Stimulated activated CD4-positive, alpha-beta T cell treated with anti-CD3 and anti-CD28 coated beads, TNF-alpha, amount 100 ng/mL, for 4 hours (primary cell): Measurements from ENCODE around the gene NPLOC4.
"Not testable (repeated sequence)": the region's sequence is repeated elsewhere in the genome, so short reads cannot be mapped to it uniquely, and the experiment has no call there.

Experiments
- DNase-seq, 3 experiments: peaks; one replicate each; pipeline ENCODE4 v3.0.0-alpha.2; 2020; ENCODE audit warnings: low read depth in 3 of 3

NPLOC4 gene

DNA sequence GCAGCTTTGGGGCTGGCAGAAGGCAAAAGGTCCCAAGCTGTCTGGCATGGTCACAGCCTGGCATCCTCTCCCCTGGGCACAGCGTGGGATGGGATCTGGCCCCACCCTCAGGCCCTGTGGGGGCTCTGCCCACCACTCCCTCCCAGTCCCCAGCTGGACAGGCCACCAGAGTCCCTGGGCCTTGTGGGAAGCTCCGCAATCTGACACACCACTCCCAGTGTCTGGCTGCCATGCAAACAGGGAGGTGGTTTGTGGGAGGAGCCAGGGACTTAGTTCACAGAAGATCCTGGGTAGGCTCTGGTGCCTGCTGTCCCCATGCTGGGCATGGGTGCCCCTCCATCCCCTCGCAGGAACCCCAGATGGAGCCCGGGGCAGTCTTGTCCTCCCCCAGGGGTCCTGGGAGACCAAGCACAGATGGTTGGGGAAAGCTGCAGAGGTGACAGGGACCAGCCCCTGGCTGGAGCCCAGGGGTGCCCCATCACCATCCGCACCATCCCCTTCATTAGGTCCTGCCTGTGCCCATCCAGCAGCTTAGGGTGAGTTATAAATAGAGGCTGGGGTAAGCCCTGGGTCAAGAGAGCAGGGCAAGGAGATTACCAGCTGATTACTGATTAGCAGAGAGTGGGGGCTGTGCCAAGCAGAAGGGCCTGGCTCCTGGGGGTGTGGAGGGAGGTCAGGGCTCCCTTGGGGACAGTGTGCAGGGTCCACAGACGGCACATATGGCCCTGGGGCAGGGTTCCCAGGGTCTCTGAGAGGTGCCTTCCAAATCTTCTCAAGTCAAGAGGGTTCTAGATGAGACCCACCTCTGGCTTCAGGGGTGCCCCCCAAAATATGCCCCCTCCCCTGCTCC is 102.5 kb downstream of the NPLOC4 start:
- no peak for DNase-seq

- no peak for DNase-seq
Observed at GRCh38 chr17:81533339-81534141, 103.4 kb downstream of the NPLOC4 start.

- DNase-seq, result no peak
Observed at GRCh38 chr17:81532490-81533287, 104.2 kb downstream of the NPLOC4 start.

- not testable (repeated sequence) for DNase-seq
Observed at GRCh38 chr17:81531998-81532404, 104.9 kb downstream of the NPLOC4 start.

DNA sequence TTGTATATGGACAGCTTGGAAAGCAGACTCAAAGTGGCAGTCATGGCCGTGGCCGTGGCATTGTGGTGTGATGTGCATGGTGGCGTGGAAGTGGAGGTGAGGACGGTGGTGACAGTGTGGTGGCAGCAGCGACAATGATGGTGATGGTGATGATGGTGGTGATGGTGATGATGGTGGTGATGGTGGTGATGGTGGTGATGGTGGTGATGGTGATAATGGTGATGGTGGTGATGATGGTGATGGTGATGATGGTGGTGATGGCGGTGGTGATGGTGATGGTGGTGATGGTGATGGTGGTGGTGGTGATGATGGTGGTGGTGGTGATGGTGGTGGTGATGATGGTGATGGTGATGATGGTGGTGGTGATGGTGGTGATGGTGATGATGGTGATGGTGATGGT is 105.9 kb downstream of the NPLOC4 start:
- not testable (repeated sequence) for DNase-seq

- DNase-seq, result no peak
Observed at GRCh38 chr17:81529437-81529803, 107.5 kb downstream of the NPLOC4 start.

GRCh38 chr17:81528651-81529436 is 108.1 kb downstream of the NPLOC4 start:
- no peak for DNase-seq

- no peak for DNase-seq
Observed at GRCh38 chr17:81528384-81528650, 108.6 kb downstream of the NPLOC4 start.

GRCh38 chr17:81527591-81528383 is 109.1 kb downstream of the NPLOC4 start, which contains the start of gene FSCN2:
FSCN2 (plus strand) TSS chr17:81528377; CDS start chr17:81528532, 155 bp downstream.
- DNase-seq, result no peak

DNA sequence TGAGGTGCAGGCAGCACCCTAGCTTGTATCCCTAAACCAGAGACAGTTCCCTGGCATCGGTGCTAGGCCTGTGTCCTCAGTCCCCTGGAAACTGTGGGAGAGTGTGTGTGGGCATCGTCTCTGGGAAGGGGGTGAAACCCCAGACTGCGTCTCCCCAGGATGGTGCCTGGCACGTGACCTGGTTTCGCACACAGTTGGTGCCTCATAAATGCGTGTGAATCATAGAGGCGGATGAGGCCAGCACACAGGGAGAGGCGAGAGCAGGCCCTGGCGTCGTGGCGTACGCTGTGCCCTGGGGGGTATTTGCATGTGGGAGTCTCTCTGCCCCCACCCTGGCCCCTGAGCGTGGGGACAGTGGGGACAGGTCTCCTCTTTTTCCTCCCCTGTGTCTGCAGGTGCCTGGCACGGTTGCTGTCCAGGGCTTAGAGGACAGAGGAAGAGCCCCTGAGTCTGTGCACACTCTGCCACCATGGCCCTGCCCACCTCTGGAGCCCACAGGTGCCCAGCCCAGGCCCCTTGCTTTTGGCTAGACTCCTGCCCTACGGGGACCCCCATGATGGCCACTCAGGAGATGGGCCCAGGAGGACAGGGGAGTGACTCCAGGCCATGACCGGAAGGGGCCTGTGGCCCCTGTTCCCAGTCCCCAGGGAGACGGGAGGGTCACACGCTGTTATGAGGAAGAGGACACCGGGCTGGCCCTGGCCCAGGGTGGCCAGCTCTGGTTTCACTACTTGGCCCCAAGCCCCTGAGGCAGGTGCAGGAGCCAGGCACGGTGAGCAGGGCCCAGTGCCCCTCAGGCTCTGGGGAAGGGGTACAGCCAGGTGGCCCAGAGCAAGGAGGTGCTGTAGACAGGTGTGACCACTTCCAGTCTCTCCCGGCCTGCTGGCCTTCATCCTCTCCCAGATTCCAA is 110.0 kb downstream of the NPLOC4 start:
- DNase-seq, result no peak

GRCh38 chr17:81524865-81525159 is 112.1 kb downstream of the NPLOC4 start:
- DNase-seq, result no peak

DNA sequence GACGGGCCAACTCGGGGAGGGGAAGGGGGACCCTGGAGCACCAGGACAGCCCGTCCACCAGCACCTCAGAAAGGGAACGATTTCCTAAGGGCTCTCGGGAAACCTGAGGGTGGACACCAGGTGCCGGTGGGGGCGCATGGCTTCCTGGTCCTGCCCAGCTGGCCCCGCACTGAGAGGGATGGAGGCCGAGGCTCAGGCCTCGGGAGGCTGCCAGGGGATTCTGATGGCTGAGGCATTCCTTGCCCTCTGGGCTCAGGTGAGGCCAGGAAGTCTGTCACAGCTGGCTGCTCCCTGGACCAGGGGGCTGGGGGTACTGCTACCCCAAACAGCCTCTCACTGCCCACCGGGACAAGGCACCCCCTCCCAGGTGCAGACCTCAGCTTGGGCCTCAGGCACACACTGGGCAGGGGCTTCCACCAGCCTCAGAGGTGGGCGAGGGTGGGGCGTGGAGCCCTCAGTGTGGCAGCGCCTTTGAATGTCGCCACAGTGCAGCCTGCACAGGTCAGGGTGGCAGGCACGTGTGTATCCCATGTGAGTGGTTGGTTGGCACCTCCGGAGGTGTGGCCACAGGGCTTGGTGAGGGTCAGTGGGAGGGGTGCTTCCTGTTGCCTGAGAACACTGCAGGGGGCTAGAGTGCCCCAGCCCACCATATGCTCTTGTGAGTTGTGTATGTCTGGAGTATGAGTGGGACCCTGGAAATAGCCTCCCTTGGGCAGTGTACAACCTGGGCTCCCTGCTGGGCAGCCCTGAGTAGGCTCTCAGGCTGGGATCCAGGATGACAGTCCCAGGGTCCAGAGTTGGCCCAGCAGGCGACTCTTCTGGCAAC is 112.7 kb downstream of the NPLOC4 start:
- no peak for DNase-seq

DNA sequence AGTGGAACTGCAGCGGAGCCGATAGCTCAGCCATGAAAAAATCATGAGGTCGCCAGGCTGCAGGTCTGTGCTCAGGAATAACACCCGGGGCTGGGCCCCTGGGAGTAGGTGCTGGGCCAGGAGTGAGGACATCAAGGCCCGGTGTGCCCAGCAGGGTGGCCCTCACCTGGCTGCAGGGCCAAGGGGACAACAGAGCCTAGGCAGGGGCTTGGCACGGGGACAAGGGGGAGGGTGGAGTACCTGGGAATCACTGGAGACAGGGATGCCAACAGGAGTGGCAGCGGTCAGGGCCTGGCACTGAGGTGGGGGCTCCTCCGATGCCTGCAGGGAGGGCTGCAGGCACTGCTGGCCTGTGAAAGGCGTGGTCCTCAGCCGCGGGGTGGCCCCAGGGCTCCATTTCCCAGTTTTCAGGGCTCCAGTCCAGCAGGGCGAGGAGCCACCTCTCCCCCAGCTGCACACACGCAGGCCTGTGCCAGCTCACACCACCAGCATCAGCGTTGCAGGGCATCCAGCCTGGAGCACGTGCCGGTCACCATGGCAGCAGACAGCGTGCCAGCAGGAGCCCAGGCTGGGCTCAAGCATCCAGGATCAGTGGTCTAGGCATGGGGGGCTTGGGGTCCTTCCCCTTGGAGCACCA is 113.4 kb downstream of the NPLOC4 start:
- DNase-seq, result no peak

GRCh38 chr17:81522491-81523401 is 114.2 kb downstream of the NPLOC4 start:
- no peak for DNase-seq

- no peak for DNase-seq
Observed at GRCh38 chr17:81520021-81520901, 116.7 kb downstream of the NPLOC4 start.

- DNase-seq, result peak in 2 of 3 experiments; percentile 56
Observed at GRCh38 chr17:81519284-81520020, 117.5 kb downstream of the NPLOC4 start.
